Esophagus (tissue), 2 donors: Measurements from ENCODE around the gene CACNA2D3. TPM values are rescaled to one million over a fixed set of nuclear protein-coding genes. Genes with fewer than 3 reads are reported as not detected.

Source experiments
- H3K27ac ChIP-seq, 2 donors: one replicate each; pipeline ENCODE4 v1.5.1; 2013; ENCODE audit warnings: low read depth in 2 of 2, mild to moderate bottlenecking in 2 of 2, inconsistent platforms in 1 of 2, low read length in 1 of 2, moderate library complexity in 1 of 2
- H3K27me3 ChIP-seq, 2 donors: one replicate each; pipeline ENCODE4 v1.6.1; 2013; ENCODE audit warnings: low read length in 2 of 2, control low read depth in 1 of 2, mild to moderate bottlenecking in 1 of 2; ENCODE audit not compliant: insufficient read depth in 2 of 2, control insufficient read depth in 1 of 2
- H3K36me3 ChIP-seq, 2 donors: one replicate each; pipeline ENCODE4 v1.6.1; 2013; ENCODE audit warnings: low read length in 1 of 2; ENCODE audit not compliant: control insufficient read depth in 2 of 2, insufficient read depth in 2 of 2
- H3K4me1 ChIP-seq, 2 donors: one replicate each; pipeline ENCODE4 v1.6.1; 2013; ENCODE audit warnings: low read length in 1 of 2; ENCODE audit not compliant: control insufficient read depth in 2 of 2, insufficient read depth in 2 of 2
- H3K4me3 ChIP-seq, 2 donors: one replicate each; pipeline ENCODE4 v1.5.1; 2013; ENCODE audit warnings: low read length in 2 of 2, mild to moderate bottlenecking in 2 of 2, low read depth in 1 of 2, moderate library complexity in 1 of 2
- H3K9me3 ChIP-seq, 2 donors: one replicate each; pipeline ENCODE4 v1.6.1; 2013; ENCODE audit warnings: mild to moderate bottlenecking in 2 of 2, low read depth in 1 of 2, low read length in 1 of 2, moderate library complexity in 1 of 2; ENCODE audit not compliant: control insufficient read depth in 2 of 2, insufficient read depth in 1 of 2
- WGBS, 2 donors: extraction: QIAGEN DNeasy Blood & Tissue Kit; methylation state at CpG; one replicate each; pipeline ENCODE4 v1.1.7; 2013; 5-methylcytosine and 5-hydroxymethylcytosine counted together
- polyA plus RNA-seq, 2 donors: library from polyadenylated mRNA; stranded (reverse); fragments of 200-250 nt; gene quantifications; one replicate each; pipeline ENCODE4 v1.2.3, GENCODE V29; 2013
- donor health status: healthy with polysubstance abuse.
- donor health status: Bipolar disorder and iron deficiency.

The CACNA2D3 gene
- polyA plus RNA-seq, 2 donors = 1.7 to 1.8 TPM

GRCh38 chr3:54649551-54649950 lies 527.2 kb downstream of the CACNA2D3 start:
- no peak overlapping the region for H3K4me3 ChIP-seq
- peaks cover 0 to 2% of the 10 kb centered on the region in 2 donors for H3K9me3 ChIP-seq
- H3K27me3 ChIP-seq = no peaks in the 10 kb centered on the region
- peak overlapping the region in 1 of 2 donors; percentile 56 for H3K27ac ChIP-seq
- H3K4me1 ChIP-seq = no peaks in the 10 kb centered on the region
- H3K36me3 ChIP-seq = no peaks in the 10 kb centered on the region

DNA sequence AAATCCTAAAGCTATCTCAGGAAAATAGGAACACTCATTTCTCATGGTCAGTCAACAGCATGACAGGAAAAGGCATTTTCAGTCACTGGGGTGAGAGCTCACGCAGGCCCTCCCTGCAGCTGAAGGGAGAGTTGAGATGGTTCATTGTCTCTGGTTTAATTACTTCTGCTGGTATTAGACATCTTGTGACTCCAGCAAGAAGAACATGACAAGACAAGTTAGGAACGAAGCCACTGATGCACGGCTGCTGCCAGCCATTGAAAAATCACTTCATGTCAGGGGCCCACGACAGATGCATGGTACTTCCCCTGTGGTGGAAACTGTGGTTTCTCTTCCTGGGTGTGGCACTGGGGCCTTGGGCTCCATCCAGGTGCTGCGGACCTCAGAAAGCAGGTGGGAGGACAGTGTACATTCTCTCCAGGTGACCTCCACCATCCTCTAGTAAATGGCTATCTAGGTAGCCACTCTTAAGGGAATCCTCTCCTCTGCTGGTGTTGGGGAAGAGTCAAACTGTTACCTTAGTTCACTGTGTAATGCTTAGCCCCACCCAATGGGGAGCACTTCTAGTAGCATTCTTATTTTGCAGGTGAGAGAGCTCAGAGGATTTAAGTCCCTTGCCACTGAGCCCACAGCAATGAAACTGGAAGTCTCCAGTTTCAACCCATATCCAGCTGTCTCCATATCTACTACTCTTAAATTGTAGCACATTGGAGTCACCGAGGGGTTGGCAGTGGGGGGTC lies 531.3 kb downstream of the CACNA2D3 start:
- no peak overlapping the region for H3K4me3 ChIP-seq
- H3K9me3 ChIP-seq = no peaks in the 10 kb centered on the region
- peak overlapping the region; percentile 20 to 58 for H3K27ac ChIP-seq
- WGBS, 2 donors = 42 to 57% methylated on average over 6 of the region's 6 CpGs
- H3K4me1 ChIP-seq = no peaks in the 10 kb centered on the region
- H3K27me3 ChIP-seq = no peaks in the 10 kb centered on the region
- H3K36me3 ChIP-seq = no peaks in the 10 kb centered on the region

DNA sequence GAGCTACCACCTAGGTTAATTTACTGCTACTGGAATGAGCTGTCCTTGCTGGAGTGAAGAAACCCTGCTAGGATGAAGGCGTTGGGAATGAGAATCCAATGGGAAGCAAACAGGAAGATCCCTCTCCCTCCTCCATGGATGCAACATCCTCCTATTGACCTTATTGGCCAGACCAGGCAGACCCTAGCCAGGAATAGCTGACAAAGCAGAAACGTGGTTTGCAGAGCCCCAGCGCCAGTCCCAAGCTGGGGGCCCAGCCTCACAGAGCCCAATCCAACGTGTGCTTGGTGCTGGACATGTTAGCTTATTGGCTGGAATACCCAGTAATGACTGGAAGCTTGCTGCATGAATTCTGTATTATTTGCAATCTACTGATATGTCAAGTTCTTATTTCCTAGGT lies 532.4 kb downstream of the CACNA2D3 start:
- Histone ChIP-seq H3K9me3 (no peaks in the 10 kb centered on the region), H3K4me3 (no peak overlapping the region), H3K27ac (no peak overlapping the region), H3K36me3 (no peaks in the 10 kb centered on the region), H3K4me1 (no peaks in the 10 kb centered on the region), H3K27me3 (no peaks in the 10 kb centered on the region)
- 73 to 74% methylated on average over 4 of the region's 4 CpGs for WGBS, 2 donors

DNA sequence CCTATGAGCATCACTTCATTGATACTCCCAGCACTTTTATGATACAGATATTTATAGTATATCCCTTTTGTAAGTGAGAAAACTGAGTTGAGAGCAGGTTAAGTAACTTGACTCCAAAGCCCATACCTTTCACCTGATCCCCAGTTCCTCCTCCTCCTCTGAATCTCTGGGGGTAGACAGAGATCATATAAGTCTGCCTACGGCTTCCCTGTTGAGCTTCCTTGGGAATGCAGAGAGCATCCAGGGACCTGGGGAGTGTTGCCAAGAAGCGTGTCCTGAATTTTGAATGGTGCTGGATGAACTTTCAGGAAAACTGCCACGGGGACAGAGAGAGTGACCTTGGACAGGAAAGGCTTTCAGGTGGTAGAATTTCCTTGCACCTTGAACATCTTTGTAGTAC lies 537.0 kb downstream of the CACNA2D3 start:
- Histone ChIP-seq H3K4me1 (peaks cover 0 to 2% of the 10 kb centered on the region in 2 donors), H3K4me3 (no peak overlapping the region), H3K27me3 (no peaks in the 10 kb centered on the region), H3K36me3 (no peaks in the 10 kb centered on the region), H3K9me3 (no peaks in the 10 kb centered on the region), H3K27ac (no peak overlapping the region)
- 67 to 78% methylated on average over 3 of the region's 3 CpGs for WGBS, 2 donors

GRCh38 chr3:54660714-54661132 lies 538.4 kb downstream of the CACNA2D3 start:
- H3K9me3 ChIP-seq = no peaks in the 10 kb centered on the region
- no peaks in the 10 kb centered on the region for H3K27me3 ChIP-seq
- no peak overlapping the region for H3K4me3 ChIP-seq
- no peaks in the 10 kb centered on the region for H3K36me3 ChIP-seq
- WGBS, 2 donors = 63% methylated on average over 9 of the region's 9 CpGs
- peak overlapping the region in 1 of 2 donors; percentile 24 for H3K27ac ChIP-seq
- H3K4me1 ChIP-seq = peaks cover 0 to 2% of the 10 kb centered on the region in 2 donors

GRCh38 chr3:54661151-54661550 lies 538.8 kb downstream of the CACNA2D3 start:
- Histone ChIP-seq H3K27ac (peak overlapping the region in 1 of 2 donors; percentile 24), H3K4me3 (no peak overlapping the region), H3K9me3 (no peaks in the 10 kb centered on the region), H3K27me3 (no peaks in the 10 kb centered on the region), H3K4me1 (peaks cover 0 to 2% of the 10 kb centered on the region in 2 donors), H3K36me3 (no peaks in the 10 kb centered on the region)
- WGBS, 2 donors = 73 to 77% methylated on average over 3 of the region's 3 CpGs

DNA sequence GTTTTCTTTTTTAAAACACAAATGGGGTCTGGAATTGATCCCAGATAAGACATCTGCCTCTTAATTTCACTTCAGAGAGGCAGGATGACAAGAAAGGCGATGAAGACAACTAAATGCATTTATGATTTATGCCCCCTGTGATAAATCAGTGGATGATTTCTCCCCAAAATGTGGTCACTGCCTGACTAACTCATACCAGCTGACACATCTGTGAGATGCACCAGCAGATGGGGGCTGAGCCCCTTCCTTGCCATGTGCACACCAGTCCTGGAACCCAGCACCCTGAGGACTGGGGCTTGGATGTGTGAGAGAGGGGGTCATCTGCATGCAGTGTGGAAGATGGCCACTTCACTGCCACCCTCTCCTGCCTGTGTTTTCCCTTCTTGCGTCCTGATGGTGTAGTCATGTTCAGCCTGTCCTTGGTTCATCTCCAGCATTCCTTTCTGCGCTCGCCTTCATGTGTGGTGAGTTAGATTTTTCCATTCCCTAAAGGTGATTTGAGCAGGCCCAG lies 541.2 kb downstream of the CACNA2D3 start:
- H3K27ac ChIP-seq = no peak overlapping the region
- no peak overlapping the region for H3K4me3 ChIP-seq
- H3K36me3 ChIP-seq = no peaks in the 10 kb centered on the region
- no peaks in the 10 kb centered on the region for H3K9me3 ChIP-seq
- H3K27me3 ChIP-seq = no peaks in the 10 kb centered on the region
- H3K4me1 ChIP-seq = peaks cover 0 to 2% of the 10 kb centered on the region in 2 donors
- 79 to 89% methylated on average over 4 of the region's 4 CpGs for WGBS, 2 donors

DNA sequence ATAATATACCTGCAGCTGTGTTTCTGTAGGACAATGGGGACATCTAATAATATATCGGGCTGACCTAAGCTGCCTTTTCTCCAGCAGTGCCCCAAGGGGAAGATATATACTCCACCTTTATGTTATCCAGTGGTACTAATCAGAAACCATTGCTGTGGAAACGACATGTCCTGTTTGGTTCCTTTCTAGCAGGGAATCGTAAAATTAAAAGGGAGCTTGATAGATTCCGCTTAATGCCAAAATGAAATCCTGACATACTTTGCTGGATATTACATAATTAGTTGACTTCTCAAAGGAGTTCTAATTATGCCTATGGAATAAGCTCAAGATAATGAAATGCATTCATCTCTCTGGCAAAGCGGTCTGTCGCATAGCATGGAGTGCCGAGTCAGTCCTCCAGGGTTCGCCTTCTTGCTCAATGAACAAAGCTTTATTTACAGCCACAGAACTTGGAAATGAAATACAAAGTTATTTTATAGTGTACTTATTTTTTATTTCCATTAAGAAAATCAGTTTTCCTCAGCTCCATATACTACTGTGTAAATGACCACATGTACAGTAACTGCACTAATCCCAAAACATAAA lies 542.8 kb downstream of the CACNA2D3 start:
- 85 to 89% methylated on average over 8 of the region's 8 CpGs for WGBS, 2 donors
- Histone ChIP-seq H3K36me3 (no peaks in the 10 kb centered on the region), H3K27ac (no peak overlapping the region)

GRCh38 chr3:54668236-54668635 lies 545.9 kb downstream of the CACNA2D3 start:
- H3K36me3 ChIP-seq = no peaks in the 10 kb centered on the region
- H3K27me3 ChIP-seq = no peaks in the 10 kb centered on the region
- WGBS, 2 donors = 52 to 57% methylated on average over 3 of the region's 3 CpGs
- peaks cover 4 to 9% of the 10 kb centered on the region in 2 donors for H3K4me1 ChIP-seq
- no peak overlapping the region for H3K4me3 ChIP-seq
- H3K9me3 ChIP-seq = no peaks in the 10 kb centered on the region
- peak overlapping the region in 1 of 2 donors; percentile 57 for H3K27ac ChIP-seq

More for the DNA sequence above, 542.8 kb downstream of the CACNA2D3 start:
- no peak overlapping the region for H3K4me3 ChIP-seq
- H3K27me3 ChIP-seq = no peaks in the 10 kb centered on the region
- H3K4me1 ChIP-seq = peaks cover 1 to 4% of the 10 kb centered on the region in 2 donors
- H3K9me3 ChIP-seq = no peaks in the 10 kb centered on the region
